HUES6 (cell line): ENCODE measurements around the gene ACTN4.
A peak's percentile ranks its signal among the peaks of the same experiment; 100 is the strongest.

Source experiments
- H3K27ac ChIP-seq: 2 replicates; pipeline ENCODE4 v1.7.0; 2013; ENCODE audit warnings: low read depth, mild to moderate bottlenecking, low read length, inconsistent platforms
- H3K27me3 ChIP-seq: 2 replicates; pipeline ENCODE4 v1.6.1; 2013; ENCODE audit warnings: low read length; ENCODE audit not compliant: control insufficient read depth, insufficient read depth
- H3K36me3 ChIP-seq: 2 replicates; pipeline ENCODE4 v1.6.1; 2013; ENCODE audit warnings: low read length; ENCODE audit not compliant: control insufficient read depth, insufficient read depth
- H3K4me1 ChIP-seq: 2 replicates; pipeline ENCODE4 v1.6.1; 2013; ENCODE audit warnings: low read length; ENCODE audit not compliant: control insufficient read depth, insufficient read depth
- H3K4me3 ChIP-seq: 2 replicates; pipeline ENCODE4 v1.5.1; 2013; ENCODE audit warnings: low read depth, low read length
- H3K9ac ChIP-seq: one replicate; pipeline ENCODE4 v1.6.1; 2013; ENCODE audit warnings: mild to moderate bottlenecking, low read length
- H3K9me3 ChIP-seq: 2 replicates; pipeline ENCODE4 v1.6.1; 2013; ENCODE audit warnings: low read depth, low read length; ENCODE audit not compliant: control insufficient read depth, insufficient read depth

ACTN4 gene

DNA sequence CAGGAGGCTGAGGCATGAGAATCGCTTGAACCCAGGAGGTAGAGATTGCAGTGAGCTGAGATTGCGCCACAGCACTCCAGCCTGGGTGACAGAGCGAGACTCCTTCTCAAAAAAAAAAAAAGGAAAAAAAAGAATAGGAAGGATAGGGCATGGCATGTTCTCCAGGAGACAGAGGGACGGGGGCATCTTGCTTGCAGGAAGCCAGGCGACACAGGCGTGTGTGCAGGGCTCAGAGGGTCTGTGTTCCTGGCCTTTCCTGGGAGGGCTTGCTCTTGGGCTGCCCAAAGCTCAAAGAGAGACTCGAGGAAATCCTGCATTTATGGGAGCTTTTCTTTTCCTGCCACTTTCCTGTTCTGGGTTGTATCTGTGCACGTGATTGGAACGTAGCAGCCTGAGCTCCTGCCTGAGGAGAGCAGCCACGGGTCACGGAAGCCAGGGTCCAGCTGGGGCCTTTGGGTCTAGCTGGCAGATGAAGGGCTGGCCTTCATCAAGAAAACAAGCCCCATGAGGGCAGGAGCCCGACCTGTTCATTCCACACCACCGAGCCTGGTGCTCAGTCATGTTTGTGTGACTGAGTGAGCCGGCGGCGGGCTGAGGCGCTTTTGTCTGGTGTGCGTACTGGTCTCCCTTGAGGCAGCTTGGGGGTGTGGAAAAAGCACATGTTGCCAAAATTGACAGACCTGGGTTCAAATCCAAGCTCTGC lies 52.3 kb downstream of the ACTN4 start:
- Histone ChIP-seq H3K9ac (no peak overlapping the region), H3K27me3 (no peaks in the 10 kb centered on the region), H3K36me3 (peaks cover 93% of the 10 kb centered on the region), H3K4me3 (no peak overlapping the region), H3K27ac (peak overlapping the region; percentile 28; the same call in 1 of the 2 replicates), H3K9me3 (no peaks in the 10 kb centered on the region), H3K4me1 (peaks cover 41% of the 10 kb centered on the region)

DNA sequence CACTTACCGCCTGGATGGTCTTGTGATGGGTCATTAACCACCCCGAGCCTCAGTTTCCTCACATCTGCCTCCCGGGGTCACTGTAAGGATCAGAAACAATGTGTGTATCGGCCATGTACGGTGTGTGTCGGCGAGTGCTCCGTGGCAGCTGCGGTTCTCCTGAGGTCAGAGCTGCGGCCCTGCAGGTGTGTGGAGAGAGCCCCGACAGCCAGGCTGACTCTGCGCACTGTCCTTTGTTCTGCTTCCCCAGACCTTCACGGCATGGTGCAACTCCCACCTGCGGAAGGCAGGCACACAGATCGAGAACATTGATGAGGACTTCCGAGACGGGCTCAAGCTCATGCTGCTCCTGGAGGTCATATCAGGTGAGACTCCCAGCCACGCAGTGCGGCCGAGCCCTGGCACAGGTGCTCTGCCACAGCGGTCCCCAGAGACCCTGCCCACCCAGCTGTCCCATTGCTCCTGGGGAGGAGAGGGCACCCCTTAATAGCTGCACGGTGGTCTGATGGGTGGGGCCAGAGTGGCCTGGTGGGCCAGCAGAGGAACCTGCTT lies 53.0 kb downstream of the ACTN4 start:
- Histone ChIP-seq H3K36me3 (peaks cover 95% of the 10 kb centered on the region), H3K4me1 (peaks cover 35% of the 10 kb centered on the region), H3K27me3 (no peaks in the 10 kb centered on the region), H3K4me3 (no peak overlapping the region), H3K9me3 (no peaks in the 10 kb centered on the region), H3K9ac (no peak overlapping the region), H3K27ac (no peak overlapping the region)

GRCh38 chr19:38700902-38701454 lies 53.5 kb downstream of the ACTN4 start:
- peaks cover 95% of the 10 kb centered on the region for H3K36me3 ChIP-seq
- H3K27me3 ChIP-seq: no peaks in the 10 kb centered on the region
- H3K9ac ChIP-seq: no peak overlapping the region
- H3K4me3 ChIP-seq: no peak overlapping the region
- H3K27ac ChIP-seq: no peak overlapping the region
- peaks cover 32% of the 10 kb centered on the region for H3K4me1 ChIP-seq
- H3K9me3 ChIP-seq: no peaks in the 10 kb centered on the region

- Histone ChIP-seq H3K27ac (no peak overlapping the region), H3K4me3 (no peak overlapping the region), H3K9me3 (no peaks in the 10 kb centered on the region), H3K27me3 (no peaks in the 10 kb centered on the region), H3K36me3 (peaks cover 96% of the 10 kb centered on the region), H3K4me1 (peaks cover 26% of the 10 kb centered on the region), H3K9ac (no peak overlapping the region)
These were observed 54.1 kb downstream of the ACTN4 start for GRCh38 chr19:38701455-38702063.

DNA sequence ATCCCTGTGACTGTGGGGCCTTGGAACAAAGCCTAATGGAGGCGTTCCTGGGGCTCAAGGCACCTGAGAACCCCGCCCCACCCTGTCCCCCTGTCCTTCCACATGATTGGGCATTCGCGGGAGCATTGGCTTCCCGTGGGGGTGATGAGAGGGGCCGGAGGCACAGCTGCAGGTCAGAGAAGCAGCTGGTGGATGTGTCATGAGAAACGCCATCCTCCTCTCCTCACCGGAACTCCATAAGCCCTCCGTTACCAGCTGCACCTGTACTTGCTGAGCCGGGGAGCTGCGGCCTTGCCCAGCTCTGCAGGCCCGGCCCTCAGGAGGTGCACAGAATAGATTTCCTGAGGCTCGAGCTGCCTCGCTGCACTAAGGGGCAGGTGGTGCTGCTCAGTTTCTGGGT lies 54.8 kb downstream of the ACTN4 start:
- Histone ChIP-seq H3K9ac (no peak overlapping the region), H3K9me3 (no peaks in the 10 kb centered on the region), H3K27me3 (no peaks in the 10 kb centered on the region), H3K4me1 (peaks cover 19% of the 10 kb centered on the region), H3K36me3 (peaks cover 96% of the 10 kb centered on the region), H3K4me3 (no peak overlapping the region), H3K27ac (no peak overlapping the region)

GRCh38 chr19:38703509-38703908 lies 56.1 kb downstream of the ACTN4 start:
- Histone ChIP-seq H3K27me3 (no peaks in the 10 kb centered on the region), H3K36me3 (peaks cover 96% of the 10 kb centered on the region), H3K27ac (no peak overlapping the region), H3K9ac (no peak overlapping the region), H3K4me1 (peaks cover 6% of the 10 kb centered on the region; the same call in 1 of the 2 replicates), H3K4me3 (no peak overlapping the region), H3K9me3 (no peaks in the 10 kb centered on the region)

- peaks cover 100% of the 10 kb centered on the region for H3K36me3 ChIP-seq
- H3K9me3 ChIP-seq: no peaks in the 10 kb centered on the region
- no peaks in the 10 kb centered on the region for H3K4me1 ChIP-seq
- H3K9ac ChIP-seq: no peak overlapping the region
- no peaks in the 10 kb centered on the region for H3K27me3 ChIP-seq
- H3K27ac ChIP-seq: no peak overlapping the region
- H3K4me3 ChIP-seq: no peak overlapping the region
These were observed 57.1 kb downstream of the ACTN4 start for GRCh38 chr19:38704488-38705026.

DNA sequence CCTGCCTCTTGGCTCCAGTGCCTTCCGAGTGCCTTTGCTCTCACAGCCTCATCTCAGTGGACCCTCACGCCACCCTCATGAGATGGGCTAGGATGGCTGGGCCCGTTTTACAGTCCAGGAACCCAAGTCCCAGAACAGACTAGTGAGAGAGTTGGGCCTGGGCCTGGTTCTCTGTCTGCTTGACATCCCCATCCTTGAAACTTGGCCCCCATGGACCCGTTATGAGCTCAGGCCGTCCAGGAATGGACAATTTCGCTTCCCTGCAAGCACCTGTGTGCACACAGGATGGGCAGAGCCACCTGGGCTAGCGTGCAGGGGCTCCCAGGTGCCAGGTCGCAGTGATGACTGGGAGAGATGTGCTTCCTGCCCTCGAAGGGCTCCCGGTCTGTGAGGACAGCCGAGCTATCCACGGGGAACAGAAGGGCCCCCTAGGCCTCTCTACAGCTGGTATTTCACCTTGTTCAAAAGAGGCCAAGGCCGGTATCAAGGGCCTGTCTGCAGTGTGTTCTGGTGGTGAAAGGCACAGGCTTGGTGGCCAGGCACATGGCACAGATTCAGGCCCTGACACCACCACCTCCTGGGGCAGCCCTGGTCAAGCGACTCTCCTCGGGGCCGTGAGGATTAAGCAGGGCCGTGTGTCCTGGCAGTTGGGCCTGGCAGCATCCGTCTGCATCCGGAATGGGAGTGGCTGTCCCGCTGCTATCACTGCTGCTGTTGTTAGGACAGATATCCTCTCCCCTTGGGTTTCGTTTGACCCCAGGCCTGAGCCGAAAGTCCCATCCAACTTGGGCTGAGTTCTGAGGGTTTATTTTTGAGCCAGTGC lies 58.0 kb downstream of the ACTN4 start:
- H3K27ac ChIP-seq: no peak overlapping the region
- H3K4me3 ChIP-seq: no peak overlapping the region
- no peaks in the 10 kb centered on the region for H3K27me3 ChIP-seq
- no peaks in the 10 kb centered on the region for H3K4me1 ChIP-seq
- H3K9me3 ChIP-seq: no peaks in the 10 kb centered on the region
- H3K9ac ChIP-seq: no peak overlapping the region
- H3K36me3 ChIP-seq: peaks cover 100% of the 10 kb centered on the region

DNA sequence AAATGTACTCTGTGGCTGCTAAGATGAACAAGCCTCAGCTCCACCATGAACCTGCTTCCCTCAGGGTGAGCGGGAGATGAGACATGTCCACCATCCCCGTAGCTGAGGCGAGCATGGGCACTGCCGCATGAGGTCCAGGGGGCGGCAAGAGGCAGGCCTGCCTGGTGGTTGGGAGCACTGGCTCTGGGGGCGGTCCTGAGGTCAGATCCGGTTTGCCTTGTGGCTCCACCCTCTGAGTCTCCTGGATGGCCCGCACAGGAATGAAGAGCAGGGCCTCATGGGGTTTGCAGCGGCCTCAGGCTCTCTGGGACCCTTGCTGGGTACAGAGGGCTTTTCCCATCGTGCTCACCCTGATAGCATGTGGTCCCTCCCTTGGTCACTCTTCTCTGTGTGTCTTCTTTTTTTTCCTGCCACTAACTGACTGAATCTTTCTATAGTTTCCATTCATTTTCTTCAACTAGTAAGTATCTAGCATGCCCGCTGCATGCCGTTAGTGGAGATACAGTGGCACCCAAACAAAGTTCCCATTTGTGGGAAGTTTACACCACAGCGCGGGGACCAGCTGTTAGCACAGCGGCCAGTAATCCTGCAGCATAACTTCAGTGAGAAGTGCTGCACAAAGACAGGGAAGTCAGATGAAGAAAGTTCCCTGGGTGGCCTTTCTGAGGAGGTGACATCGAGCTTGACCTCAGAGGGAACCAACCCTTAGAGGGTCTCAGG lies 59.5 kb downstream of the ACTN4 start:
- Histone ChIP-seq H3K36me3 (peaks cover 100% of the 10 kb centered on the region), H3K9ac (no peak overlapping the region), H3K4me3 (no peak overlapping the region), H3K27me3 (no peaks in the 10 kb centered on the region), H3K9me3 (no peaks in the 10 kb centered on the region), H3K4me1 (no peaks in the 10 kb centered on the region), H3K27ac (no peak overlapping the region)

- Histone ChIP-seq H3K27ac (no peak overlapping the region), H3K9me3 (no peaks in the 10 kb centered on the region), H3K36me3 (peaks cover 100% of the 10 kb centered on the region), H3K4me1 (no peaks in the 10 kb centered on the region), H3K4me3 (no peak overlapping the region), H3K9ac (no peak overlapping the region), H3K27me3 (no peaks in the 10 kb centered on the region)
These were observed 60.2 kb downstream of the ACTN4 start for GRCh38 chr19:38707512-38708114.
